Measurements from ENCODE around the gene HMCN2.

Gene HMCN2

GRCh38 chr9:130437011-130437789, 171.6 kb downstream of the HMCN2 start:
- no peak for DNase-seq

GRCh38 chr9:130438382-130438981, 172.9 kb downstream of the HMCN2 start:
- no peak for DNase-seq

- DNase-seq, result no peak
Observed at GRCh38 chr9:130441031-130441430, 175.5 kb downstream of the HMCN2 start.

GRCh38 chr9:130442746-130443455, 177.3 kb downstream of the HMCN2 start:
- DNase-seq, result no peak

GRCh38 chr9:130443456-130443801, 177.9 kb downstream of the HMCN2 start:
- DNase-seq, result no peak

DNA sequence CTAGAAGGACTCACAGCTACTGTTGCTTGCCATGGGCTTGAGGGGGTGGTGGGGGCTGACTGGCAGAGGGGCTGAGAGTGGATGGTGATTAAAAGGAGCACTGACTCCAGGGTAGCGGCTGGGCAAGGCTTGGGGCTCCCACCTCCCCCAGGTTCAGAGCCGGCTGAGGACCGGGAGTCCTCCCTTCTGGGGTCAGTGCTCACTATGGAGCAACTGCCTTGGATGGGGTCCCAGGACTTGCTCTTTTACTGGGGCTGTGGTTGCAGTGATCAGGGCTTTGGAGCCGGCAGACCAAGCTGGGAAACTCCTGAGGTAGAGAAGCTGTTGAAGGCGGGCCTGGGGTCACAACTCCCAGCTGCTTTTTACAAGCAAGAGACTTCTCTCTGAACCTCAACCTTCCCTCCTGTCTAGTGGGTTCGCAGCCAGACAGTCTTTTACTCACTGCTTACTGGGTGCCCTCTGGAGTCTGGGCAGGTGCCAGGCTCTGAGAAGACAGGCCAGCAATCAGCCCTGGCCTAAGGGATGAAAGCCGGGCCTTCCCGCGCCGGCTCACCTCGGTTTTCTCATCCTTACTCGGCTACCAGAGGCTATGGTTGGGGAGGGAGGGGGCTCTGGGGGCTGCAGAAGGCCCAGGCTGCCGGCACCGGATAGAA, 178.4 kb downstream of the HMCN2 start:
- DNase-seq, result no peak

GRCh38 chr9:130444565-130445221, 179.1 kb downstream of the HMCN2 start, which contains the start of gene ASS1:
Gene ASS1, plus strand, starts transcription at chr9:130444961. Its CDS starts 7,268 bp downstream, at chr9:130452229.
- DNase-seq, result no peak

DNA sequence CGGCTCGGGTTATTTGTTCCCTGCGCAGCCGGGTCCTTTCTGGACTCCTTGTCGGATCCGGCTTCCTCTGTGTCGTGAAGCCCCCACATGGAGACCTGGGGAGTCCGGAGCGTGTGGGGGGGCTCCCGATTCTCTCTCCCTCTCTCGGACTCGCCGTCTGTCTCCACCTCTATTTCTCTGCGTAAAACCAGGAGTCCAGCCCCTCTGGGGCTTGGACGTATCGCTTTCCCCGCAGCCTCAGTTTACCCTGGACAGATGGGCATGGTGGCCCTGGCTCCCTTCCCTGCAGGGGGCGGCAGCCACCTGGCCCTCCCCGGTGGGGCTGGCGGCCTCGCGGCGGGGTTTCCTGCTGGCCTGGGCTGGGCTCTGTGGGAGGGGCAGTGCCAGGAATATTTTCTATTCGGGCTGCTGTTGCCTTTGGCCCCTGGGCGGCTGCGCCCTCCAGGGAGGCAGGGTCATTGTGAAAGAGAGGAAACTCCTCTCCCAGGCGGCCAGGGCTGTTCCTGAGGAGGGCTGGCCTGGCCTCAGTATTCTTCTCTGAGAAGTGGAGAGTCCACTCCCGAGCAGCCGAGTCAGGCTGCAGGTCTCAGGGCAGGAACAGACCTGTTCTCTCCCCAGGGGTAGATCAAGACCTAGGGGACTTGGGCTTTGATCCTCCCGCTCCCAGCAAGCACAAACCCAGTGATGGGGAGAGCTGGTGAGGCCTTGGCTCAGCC, 179.9 kb downstream of the HMCN2 start:
- no peak for DNase-seq

DNA sequence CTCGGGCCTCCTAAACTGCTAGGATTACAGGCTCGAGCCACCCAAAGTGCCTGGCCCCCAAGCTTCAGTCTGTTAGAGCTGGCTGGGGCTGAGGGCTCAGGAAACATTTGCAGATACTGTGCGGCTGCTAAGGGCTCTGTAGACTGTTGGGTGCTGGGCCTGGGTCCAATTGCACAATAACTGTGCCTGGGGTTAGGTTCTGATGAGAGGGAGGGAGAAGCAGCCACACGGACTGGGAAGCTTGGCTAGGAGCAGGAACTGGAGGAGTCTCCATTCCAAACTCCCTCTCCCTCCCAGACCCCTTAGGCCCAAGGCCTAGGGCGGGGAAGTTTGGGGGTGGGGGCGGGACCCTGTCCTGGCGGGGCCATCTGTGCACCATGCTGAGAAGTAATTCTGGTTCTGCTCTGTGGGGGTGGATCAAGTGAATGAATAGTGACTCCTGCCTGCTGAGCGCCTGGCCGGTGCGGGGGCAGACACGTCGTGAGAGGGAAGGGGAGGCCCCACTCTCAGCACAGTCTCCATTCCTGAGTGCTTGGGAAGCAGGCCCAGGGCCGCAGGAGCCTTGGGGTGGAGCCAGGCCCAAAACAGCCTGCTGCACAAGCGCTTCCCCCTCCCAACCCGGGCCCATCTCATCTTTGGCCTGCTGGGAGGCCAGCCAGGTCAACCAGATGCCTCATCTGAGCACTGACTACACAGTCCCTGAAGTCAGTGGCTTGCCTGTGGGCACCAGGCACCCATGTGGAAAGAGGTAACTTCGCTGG, 180.7 kb downstream of the HMCN2 start:
- DNase-seq, result no peak

GRCh38 chr9:130447193-130447816, 181.7 kb downstream of the HMCN2 start:
- DNase-seq, result no peak

DNA sequence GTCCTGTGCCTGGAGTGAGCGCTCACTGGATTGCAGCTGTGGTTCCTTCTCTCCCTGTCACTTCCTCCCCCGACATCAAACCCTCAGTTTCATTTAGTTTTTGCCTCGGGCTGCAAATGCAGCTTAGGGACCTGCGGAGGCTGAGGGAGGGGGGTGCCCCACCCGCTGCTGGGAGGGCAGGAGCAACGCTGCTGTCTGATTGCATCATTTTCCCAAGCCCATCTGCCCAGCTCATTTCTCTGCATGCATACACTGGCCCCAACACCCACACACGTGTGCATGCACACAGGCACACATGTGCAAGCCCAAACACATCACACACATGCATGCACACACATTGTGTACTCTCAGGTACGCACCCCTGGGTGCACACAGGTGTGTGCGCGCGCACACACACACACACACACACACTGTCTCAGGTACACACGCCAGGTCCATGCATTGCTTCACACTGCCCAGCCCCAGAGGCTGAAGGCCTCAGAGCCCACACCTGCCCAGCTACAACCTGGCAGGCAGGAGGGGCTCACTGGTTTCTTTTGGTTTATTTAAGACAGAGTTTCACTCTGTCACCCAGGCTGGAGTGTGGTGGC, 182.6 kb downstream of the HMCN2 start:
- DNase-seq, result no peak

- DNase-seq, result no peak
Observed at GRCh38 chr9:130448771-130449603, 183.4 kb downstream of the HMCN2 start.

DNA sequence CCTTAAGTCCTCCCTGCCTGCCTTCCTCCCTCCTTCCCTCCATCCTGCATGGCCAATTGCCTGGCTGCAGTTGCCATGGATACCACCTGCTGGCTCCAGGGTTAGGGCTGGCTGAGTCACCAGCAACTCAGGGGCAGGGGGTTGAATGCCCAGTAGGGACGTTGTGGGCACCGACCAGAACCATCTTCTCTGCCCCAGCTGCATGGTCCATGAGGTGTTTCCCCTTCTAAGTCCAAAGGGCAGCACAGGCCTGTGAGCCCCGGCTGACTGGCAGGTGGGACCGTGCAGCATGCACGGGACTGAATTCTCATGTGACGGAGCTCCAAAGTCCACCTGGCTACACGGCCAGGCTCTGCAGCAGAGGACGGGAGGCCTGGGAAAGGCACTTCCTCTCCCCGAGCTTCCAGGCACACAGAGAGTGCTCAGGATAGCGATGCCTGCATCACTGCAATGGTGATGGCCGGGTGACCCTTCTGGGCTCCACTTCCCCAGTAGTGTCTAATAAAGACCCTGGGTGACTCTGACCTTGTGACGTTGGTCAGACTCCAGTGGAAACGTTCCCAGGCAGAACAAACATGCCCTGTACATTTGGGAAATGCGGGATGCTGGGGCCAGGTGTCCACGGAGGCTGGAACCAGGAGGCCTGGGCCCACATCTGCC, 184.9 kb downstream of the HMCN2 start:
- DNase-seq, result no peak

DNA sequence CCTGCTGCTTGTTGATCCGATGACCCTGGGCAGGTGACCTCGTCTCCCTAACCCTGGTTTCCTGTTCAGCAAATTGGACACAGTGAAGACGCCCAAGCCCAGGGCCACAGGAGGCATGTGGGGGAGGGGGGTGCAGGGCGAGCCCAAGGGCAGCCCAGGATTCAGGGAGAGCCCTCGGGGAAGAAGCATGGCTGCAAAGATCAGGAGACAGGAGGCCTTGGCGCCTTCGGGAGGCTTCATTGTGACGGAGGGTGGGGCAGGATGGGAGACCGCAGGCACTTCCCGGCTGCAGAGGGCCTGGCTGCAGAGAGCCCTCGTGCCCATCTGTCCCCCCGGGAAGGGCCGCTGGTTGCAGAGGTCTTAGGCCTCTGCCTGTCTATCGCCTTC, 185.4 kb downstream of the HMCN2 start:
- no peak for DNase-seq

GRCh38 chr9:130451509-130452388, 186.2 kb downstream of the HMCN2 start:
- no peak for DNase-seq

DNA sequence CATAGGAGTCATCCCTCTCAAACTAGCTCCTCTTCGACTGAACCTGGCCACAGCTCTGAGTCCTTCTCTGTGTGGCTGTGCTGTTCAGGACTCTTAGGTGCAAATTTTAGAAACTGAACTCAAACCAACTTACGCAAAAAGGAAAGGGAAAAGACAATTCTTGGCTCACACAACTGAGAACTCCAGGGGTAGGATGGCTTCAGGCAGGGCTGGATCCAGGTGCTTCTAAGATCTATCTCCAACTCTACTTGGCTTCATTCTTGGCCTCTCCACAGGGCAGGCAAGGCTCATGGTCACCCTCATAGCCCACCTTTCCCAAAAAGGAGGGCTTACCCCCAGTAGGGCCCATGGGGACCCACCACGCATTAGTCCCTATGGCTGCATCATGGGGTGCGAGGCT, 187.3 kb downstream of the HMCN2 start:
- no peak for DNase-seq

DNA sequence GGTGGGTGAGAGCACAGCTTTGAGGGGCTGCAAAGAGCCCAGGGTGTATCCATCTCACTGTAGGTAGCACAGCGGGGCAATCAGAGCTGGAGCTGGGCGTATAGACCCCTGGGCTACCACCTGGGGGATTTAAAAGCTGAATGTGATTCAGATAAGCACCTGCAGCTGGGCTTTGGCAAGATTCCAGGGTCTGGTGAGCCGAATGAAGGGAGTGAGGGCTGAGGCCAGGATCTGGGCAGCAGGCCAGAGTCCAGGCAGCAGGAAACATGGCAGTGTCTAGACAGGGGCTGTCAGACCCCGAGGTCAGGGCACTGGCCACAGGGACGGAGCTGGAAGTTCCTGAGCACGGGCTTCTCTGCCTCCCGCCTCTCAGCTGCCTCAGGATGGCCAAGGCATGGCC, 187.9 kb downstream of the HMCN2 start:
- DNase-seq, result no peak

All from effector CD4-positive, alpha-beta T cell (primary cell).